Occipital lobe (tissue), 2 donors: Measurements from ENCODE around the gene LRRK1. TPM values are rescaled to one million over a fixed set of nuclear protein-coding genes. Genes with fewer than 3 reads are reported as not detected.

ENCODE experiments used
- DNase-seq: peaks from one replicate; lab custom pipeline; 2025; lab: John Stamatoyannopoulos, UW
- total RNA-seq: library from RNA; depleted of rRNA; stranded (reverse); fragments of >200 nt; gene quantifications from one replicate; pipeline ENCODE4 v1.2.3, GENCODE V29; 2014

LRRK1 gene
- total RNA-seq, 1 donor from 2014 or later: 1.4 TPM

- DNase-seq: no peak
Measured at GRCh38 chr15:100891307-100892012, 27.7 kb upstream of the LRRK1 start.

GRCh38 chr15:100892013-100892355 lies 27.2 kb upstream of the LRRK1 start:
- no peak for DNase-seq

GRCh38 chr15:100893261-100893963 lies 25.7 kb upstream of the LRRK1 start:
- DNase-seq: no peak

GRCh38 chr15:100893964-100894295 lies 25.2 kb upstream of the LRRK1 start:
- no peak for DNase-seq

- DNase-seq: no peak
Measured at GRCh38 chr15:100895721-100896120, 23.4 kb upstream of the LRRK1 start.

GRCh38 chr15:100897221-100898151 lies 21.7 kb upstream of the LRRK1 start:
- no peak for DNase-seq

- DNase-seq: no peak
Measured at GRCh38 chr15:100898152-100898490, 21.0 kb upstream of the LRRK1 start.

- DNase-seq: no peak
Measured at GRCh38 chr15:100898661-100899462, 20.3 kb upstream of the LRRK1 start.

- no peak for DNase-seq
Measured at GRCh38 chr15:100899601-100900000, 19.6 kb upstream of the LRRK1 start.

GRCh38 chr15:100900136-100900794 lies 18.9 kb upstream of the LRRK1 start:
- DNase-seq: no peak

GRCh38 chr15:100900795-100901169 lies 18.4 kb upstream of the LRRK1 start:
- DNase-seq: no peak

GRCh38 chr15:100901296-100901695 lies 17.9 kb upstream of the LRRK1 start:
- DNase-seq: no peak

GRCh38 chr15:100901702-100902435 lies 17.3 kb upstream of the LRRK1 start:
- DNase-seq: no peak

GRCh38 chr15:100902436-100903167 lies 16.6 kb upstream of the LRRK1 start:
- no peak for DNase-seq

- DNase-seq: no peak
Measured at GRCh38 chr15:100903168-100903554, 16.0 kb upstream of the LRRK1 start.

GRCh38 chr15:100905850-100906249 lies 13.3 kb upstream of the LRRK1 start:
- no peak for DNase-seq

GRCh38 chr15:100908466-100908865 lies 10.7 kb upstream of the LRRK1 start:
- no peak for DNase-seq

- no peak for DNase-seq
Measured at GRCh38 chr15:100909565-100909964, 9.6 kb upstream of the LRRK1 start.
